Activated naive CD8-positive, alpha-beta T cell (primary cell): ENCODE measurements around the gene ABCB6.

Experiments
- H3K27ac Mint-ChIP-seq: one replicate; pipeline ENCODE4 v1.8.0; 2021; ENCODE audit warnings: mixed read lengths
- H3K27me3 Mint-ChIP-seq: one replicate; pipeline ENCODE4 v1.8.0; 2021; ENCODE audit warnings: mixed read lengths
- H3K36me3 Mint-ChIP-seq: one replicate; pipeline ENCODE4 v1.8.0; 2021; ENCODE audit warnings: mixed read lengths
- H3K4me1 Mint-ChIP-seq: one replicate; pipeline ENCODE4 v1.8.0; 2021; ENCODE audit warnings: low read depth, mixed read lengths
- H3K4me3 Mint-ChIP-seq: one replicate; pipeline ENCODE4 v1.8.0; 2021; ENCODE audit warnings: mild to moderate bottlenecking, mixed read lengths
- H3K9me3 Mint-ChIP-seq: one replicate; pipeline ENCODE4 v1.8.0; 2021; ENCODE audit warnings: low read depth, mixed read lengths

The ABCB6 gene

GRCh38 chr2:219175928-219176817, 42.6 kb downstream of the ABCB6 start:
- Mint-ChIP-seq H3K36me3 (peaks cover 6% of the 10 kb centered on the region), H3K27me3 (no peaks in the 10 kb centered on the region), H3K4me1 (peaks cover 54% of the 10 kb centered on the region), H3K9me3 (no peaks in the 10 kb centered on the region), H3K27ac (peak overlapping the region; percentile 84), H3K4me3 (peak overlapping the region; percentile 98)

- peaks cover 50% of the 10 kb centered on the region for H3K4me1 Mint-ChIP-seq
- H3K27ac Mint-ChIP-seq, result peak overlapping the region; percentile 84
- H3K4me3 Mint-ChIP-seq, result peak overlapping the region; percentile 88
- H3K36me3 Mint-ChIP-seq, result peaks cover 6% of the 10 kb centered on the region
- H3K27me3 Mint-ChIP-seq, result no peaks in the 10 kb centered on the region
- H3K9me3 Mint-ChIP-seq, result no peaks in the 10 kb centered on the region
Measured at GRCh38 chr2:219175486-219175885, 43.3 kb downstream of the ABCB6 start.

GRCh38 chr2:219174801-219175200, 44.0 kb downstream of the ABCB6 start:
- Mint-ChIP-seq H3K9me3 (no peaks in the 10 kb centered on the region), H3K4me1 (peaks cover 43% of the 10 kb centered on the region), H3K4me3 (peak overlapping the region; percentile 71), H3K27me3 (no peaks in the 10 kb centered on the region), H3K27ac (peak overlapping the region; percentile 64), H3K36me3 (peaks cover 6% of the 10 kb centered on the region)

- H3K4me3 Mint-ChIP-seq, result peak overlapping the region; percentile 71
- peaks cover 6% of the 10 kb centered on the region for H3K36me3 Mint-ChIP-seq
- H3K4me1 Mint-ChIP-seq, result peaks cover 38% of the 10 kb centered on the region
- no peaks in the 10 kb centered on the region for H3K27me3 Mint-ChIP-seq
- peak overlapping the region; percentile 64 for H3K27ac Mint-ChIP-seq
- no peaks in the 10 kb centered on the region for H3K9me3 Mint-ChIP-seq
Measured at GRCh38 chr2:219174146-219174545, 44.6 kb downstream of the ABCB6 start.

GRCh38 chr2:219173176-219173575, 45.6 kb downstream of the ABCB6 start:
- Mint-ChIP-seq H3K27ac (peak overlapping the region; percentile 34), H3K9me3 (no peaks in the 10 kb centered on the region), H3K4me1 (peaks cover 36% of the 10 kb centered on the region), H3K4me3 (no peak overlapping the region), H3K27me3 (no peaks in the 10 kb centered on the region), H3K36me3 (peaks cover 6% of the 10 kb centered on the region)

GRCh38 chr2:219172231-219173154, 46.3 kb downstream of the ABCB6 start:
- peaks cover 34% of the 10 kb centered on the region for H3K4me1 Mint-ChIP-seq
- H3K9me3 Mint-ChIP-seq, result no peaks in the 10 kb centered on the region
- no peak overlapping the region for H3K4me3 Mint-ChIP-seq
- H3K27ac Mint-ChIP-seq, result no peak overlapping the region
- H3K36me3 Mint-ChIP-seq, result peaks cover 6% of the 10 kb centered on the region
- H3K27me3 Mint-ChIP-seq, result no peaks in the 10 kb centered on the region

GRCh38 chr2:219171231-219171651, 47.5 kb downstream of the ABCB6 start:
- Mint-ChIP-seq H3K36me3 (peaks cover 6% of the 10 kb centered on the region), H3K27ac (peak overlapping the region; percentile 28), H3K4me3 (no peak overlapping the region), H3K4me1 (peaks cover 30% of the 10 kb centered on the region), H3K27me3 (no peaks in the 10 kb centered on the region), H3K9me3 (no peaks in the 10 kb centered on the region)

- Mint-ChIP-seq H3K4me3 (no peak within 1 kb of the TSS), H3K9me3 (no peaks in the 10 kb centered on the region), H3K27me3 (no peaks in the 10 kb centered on the region), H3K36me3 (peaks cover 6% of the 10 kb centered on the region), H3K27ac (no peak within 1 kb of the TSS), H3K4me1 (peaks cover 22% of the 10 kb centered on the region)
Measured at GRCh38 chr2:219169930-219170654, 48.7 kb downstream of the ABCB6 start, which contains the start of gene SLC23A3. Gene SLC23A3, minus strand, starts transcription at chr2:219170029. Its CDS starts 45 bp downstream, at chr2:219169984.

GRCh38 chr2:219168932-219169331, 49.8 kb downstream of the ABCB6 start:
- H3K36me3 Mint-ChIP-seq, result peaks cover 2% of the 10 kb centered on the region
- H3K9me3 Mint-ChIP-seq, result no peaks in the 10 kb centered on the region
- no peak overlapping the region for H3K4me3 Mint-ChIP-seq
- H3K27ac Mint-ChIP-seq, result no peak overlapping the region
- H3K4me1 Mint-ChIP-seq, result peaks cover 11% of the 10 kb centered on the region
- H3K27me3 Mint-ChIP-seq, result no peaks in the 10 kb centered on the region

GRCh38 chr2:219168526-219168925, 50.2 kb downstream of the ABCB6 start:
- Mint-ChIP-seq H3K4me1 (peaks cover 10% of the 10 kb centered on the region), H3K27me3 (no peaks in the 10 kb centered on the region), H3K27ac (no peak overlapping the region), H3K4me3 (no peak overlapping the region), H3K9me3 (no peaks in the 10 kb centered on the region), H3K36me3 (no peaks in the 10 kb centered on the region)

- H3K9me3 Mint-ChIP-seq, result no peaks in the 10 kb centered on the region
- no peak overlapping the region for H3K27ac Mint-ChIP-seq
- H3K4me1 Mint-ChIP-seq, result peaks cover 8% of the 10 kb centered on the region
- H3K36me3 Mint-ChIP-seq, result peaks cover under 1% of the 10 kb centered on the region
- no peaks in the 10 kb centered on the region for H3K27me3 Mint-ChIP-seq
- no peak overlapping the region for H3K4me3 Mint-ChIP-seq
Measured at GRCh38 chr2:219167997-219168396, 50.8 kb downstream of the ABCB6 start.

- H3K9me3 Mint-ChIP-seq, result no peaks in the 10 kb centered on the region
- no peak overlapping the region for H3K27ac Mint-ChIP-seq
- no peak overlapping the region for H3K4me3 Mint-ChIP-seq
Measured at GRCh38 chr2:219165058-219165911, 53.5 kb downstream of the ABCB6 start.

GRCh38 chr2:219163156-219163555, 55.6 kb downstream of the ABCB6 start:
- H3K4me3 Mint-ChIP-seq, result no peak overlapping the region
- peak overlapping the region; percentile 54 for H3K27ac Mint-ChIP-seq
- H3K9me3 Mint-ChIP-seq, result no peaks in the 10 kb centered on the region
- peaks cover 2% of the 10 kb centered on the region for H3K36me3 Mint-ChIP-seq
- H3K4me1 Mint-ChIP-seq, result peaks cover 13% of the 10 kb centered on the region
- no peaks in the 10 kb centered on the region for H3K27me3 Mint-ChIP-seq

More at GRCh38 chr2:219165058-219165911, 53.5 kb downstream of the ABCB6 start:
- Mint-ChIP-seq H3K27me3 (no peaks in the 10 kb centered on the region), H3K36me3 (peaks cover 2% of the 10 kb centered on the region), H3K4me1 (peaks cover 7% of the 10 kb centered on the region)

- Mint-ChIP-seq H3K36me3 (peaks cover 8% of the 10 kb centered on the region), H3K4me3 (peak overlapping the region; percentile 91), H3K9me3 (no peaks in the 10 kb centered on the region), H3K4me1 (peaks cover 13% of the 10 kb centered on the region), H3K27ac (peak overlapping the region; percentile 96), H3K27me3 (no peaks in the 10 kb centered on the region)
Measured at GRCh38 chr2:219161097-219161496, 57.7 kb downstream of the ABCB6 start.
